Activated T-helper 9 cell treated with anti-CD3 and anti-CD28 coated beads, Interleukin-2, amount 50 U/mL, for 16 hours (primary cell): ENCODE measurements around the gene SH2D6.
"Not testable (repeated sequence)": the region's sequence is repeated elsewhere in the genome, so short reads cannot be mapped to it uniquely, and the experiment has no call there.

Experiments
- DNase-seq: peaks from one replicate; pipeline ENCODE4 v3.0.0-alpha.2; 2020; ENCODE audit warnings: low read depth

The SH2D6 gene

DNA sequence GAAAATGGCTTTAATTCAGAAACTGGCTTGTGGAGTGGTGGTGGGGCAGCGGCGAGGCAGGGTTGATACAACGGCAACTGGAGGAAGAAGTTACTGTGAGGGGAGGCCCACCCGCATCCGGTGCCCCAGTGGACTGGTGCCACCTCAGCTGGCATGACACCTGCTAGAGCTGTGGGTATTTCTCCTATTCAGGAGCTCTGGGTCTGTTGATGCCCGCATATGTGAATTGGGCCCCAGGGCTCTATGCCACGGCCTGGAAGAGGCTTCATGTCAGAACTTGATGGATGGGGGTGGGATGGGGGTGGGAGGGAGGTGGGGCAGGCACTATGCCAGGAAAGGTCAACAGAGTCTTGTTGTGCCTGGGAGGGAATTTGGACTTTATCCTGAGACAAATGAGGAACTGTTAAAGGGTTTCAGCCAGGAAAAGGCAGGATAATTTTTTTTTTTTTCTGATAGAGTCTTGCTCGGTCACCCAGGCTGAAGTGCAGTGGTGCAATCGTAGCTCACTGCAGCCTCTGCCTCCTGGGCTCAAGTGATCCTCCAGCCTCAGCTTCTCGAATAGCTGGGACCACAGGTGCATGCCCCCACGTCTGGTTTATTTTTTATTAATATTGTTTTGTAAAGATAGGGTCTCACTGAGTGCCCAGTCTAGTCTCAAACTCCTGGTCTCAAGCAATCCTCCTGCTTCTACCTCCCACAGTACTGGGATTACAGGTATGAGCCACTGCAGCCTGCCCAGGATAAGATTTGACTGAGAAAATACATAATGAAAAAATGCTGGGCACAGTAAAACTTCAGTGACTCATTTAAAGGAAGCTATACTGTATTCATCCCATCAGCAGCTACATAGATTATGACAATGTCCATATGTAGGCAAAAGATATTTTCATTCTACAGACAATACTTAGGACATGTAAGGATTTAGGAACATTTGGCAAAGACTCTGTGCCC lies 52.6 kb downstream of the SH2D6 start:
- DNase-seq: no peak

DNA sequence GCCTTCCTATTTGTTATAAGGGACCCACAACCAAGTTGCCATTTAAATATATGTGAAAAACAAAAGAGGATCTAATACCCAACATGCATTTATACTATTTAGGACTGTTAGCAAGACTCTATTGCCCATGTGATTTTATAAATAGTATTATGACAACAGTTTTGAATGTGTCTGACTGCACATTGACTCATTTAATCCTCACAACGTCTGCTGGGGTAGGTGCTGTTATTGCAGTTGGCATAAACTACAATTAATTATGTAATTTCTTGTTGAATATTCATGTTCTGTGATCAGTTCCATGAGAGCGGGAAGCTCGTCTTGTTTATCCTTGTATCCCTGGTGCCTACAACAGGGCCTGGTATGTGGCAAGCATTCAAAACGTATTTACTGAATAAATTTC lies 53.7 kb downstream of the SH2D6 start:
- DNase-seq: no peak

DNA sequence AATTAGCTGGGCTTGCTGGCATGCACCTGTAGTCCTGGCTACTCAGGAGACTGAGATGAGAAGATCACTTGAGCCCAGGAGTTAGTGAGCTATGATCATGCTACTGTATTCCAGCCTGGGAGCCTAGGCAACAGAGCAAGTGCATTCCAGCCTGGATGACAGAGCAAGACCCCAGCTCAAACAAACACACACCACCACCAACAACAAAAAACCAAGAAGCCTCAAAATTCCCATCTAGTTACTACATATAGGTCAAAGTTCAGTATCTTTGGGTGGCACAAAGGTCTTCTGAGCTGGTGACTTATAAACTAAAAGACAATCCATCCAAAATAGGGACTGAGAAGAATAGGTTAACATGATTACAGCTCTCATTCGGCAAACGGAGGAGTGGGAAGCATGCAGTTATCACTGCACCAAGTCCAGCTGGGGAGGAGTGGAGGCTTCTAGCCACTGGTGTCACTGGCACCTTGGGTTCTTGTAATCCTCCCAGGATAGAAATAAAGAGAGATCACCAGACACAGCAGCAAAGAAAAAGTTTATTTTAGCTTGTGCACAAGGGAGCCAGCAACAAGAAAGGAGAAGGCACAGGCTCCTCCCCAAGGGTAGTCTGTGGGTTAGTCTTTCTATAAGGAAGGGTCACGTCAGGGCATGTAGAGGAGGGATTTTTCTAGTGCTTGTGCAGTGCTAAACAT lies 57.4 kb downstream of the SH2D6 start:
- no peak for DNase-seq

DNA sequence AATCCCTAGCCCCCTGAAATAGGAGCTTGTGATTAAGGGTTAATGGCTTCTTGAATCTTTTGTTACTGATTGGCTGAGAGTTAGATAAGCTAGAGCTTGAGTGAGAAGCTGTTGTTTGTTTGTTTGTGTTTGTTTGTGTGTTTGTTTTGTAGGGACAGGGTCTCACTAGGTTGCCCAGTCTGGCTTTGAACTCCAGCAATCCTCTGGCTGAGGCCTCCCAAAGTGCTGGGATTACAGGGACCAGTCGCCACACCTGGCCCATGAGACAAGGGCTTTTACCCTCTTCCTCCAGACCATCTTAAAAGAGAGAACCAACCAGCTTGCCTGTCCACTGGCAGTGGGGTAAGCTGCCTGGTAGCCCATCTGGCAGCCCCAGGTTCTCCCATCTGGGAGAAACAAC lies 58.1 kb downstream of the SH2D6 start:
- DNase-seq: no peak

DNA sequence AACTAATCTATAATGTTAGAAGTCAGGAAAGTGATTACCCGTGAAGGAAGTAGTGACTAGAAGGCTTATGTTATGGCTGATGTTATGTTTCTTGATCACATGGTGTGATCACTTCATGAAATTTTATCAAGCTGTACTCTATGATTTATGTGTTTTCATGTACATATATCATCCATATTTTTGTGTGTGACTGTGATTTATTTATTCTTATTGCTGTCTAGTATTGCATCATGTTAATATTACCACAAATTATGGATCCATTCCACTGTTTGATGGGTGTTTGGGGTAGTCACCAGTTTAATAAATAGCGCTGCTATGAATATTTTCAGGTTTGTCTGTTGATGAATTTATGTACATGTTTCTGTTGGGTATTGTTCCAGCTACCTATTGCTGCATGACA lies 59.4 kb downstream of the SH2D6 start:
- DNase-seq: no peak

DNA sequence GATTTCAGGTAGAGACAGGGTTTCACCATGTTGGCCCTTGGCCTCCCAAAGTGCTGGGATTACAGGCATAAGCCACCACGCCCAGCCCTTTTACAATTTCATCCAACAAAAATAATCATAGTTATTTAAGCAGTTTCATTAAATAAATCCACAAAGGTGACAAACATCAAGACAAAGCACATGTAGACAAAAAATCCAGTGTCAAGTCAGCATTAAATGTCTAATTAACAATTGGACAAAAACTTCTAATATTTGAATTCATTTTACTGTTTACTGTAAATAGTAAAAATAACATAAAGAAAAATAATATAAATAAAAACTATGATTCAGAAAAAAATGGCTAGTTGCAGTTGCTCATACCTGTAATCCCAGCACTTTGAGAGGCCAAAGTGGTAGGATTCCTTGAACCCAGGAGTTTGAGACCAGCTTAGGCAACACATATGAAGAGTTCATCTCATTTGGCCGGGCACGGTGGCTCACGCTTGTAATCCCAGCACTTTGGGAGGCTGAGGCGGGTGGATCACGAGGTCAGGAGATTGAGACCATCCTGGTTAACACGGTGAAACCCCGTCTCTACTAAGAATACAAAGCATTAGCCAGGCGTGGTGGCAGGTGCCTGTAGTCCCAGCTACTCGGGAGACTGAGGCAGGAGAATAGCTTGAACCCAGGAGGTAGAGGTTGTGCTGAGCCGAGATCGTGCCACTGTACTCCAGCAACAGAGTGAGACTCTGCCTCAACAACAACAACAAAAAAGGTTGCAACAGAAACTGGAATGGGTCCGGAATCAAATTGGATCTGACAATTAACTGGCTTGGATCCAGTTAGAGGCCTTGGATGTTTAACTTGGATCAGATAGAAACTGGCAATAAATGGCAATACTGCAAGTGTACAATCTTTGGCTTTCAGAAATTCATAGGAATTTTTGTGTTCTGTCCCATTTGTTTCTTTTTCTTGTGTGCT lies 63.6 kb downstream of the SH2D6 start:
- no peak for DNase-seq

DNA sequence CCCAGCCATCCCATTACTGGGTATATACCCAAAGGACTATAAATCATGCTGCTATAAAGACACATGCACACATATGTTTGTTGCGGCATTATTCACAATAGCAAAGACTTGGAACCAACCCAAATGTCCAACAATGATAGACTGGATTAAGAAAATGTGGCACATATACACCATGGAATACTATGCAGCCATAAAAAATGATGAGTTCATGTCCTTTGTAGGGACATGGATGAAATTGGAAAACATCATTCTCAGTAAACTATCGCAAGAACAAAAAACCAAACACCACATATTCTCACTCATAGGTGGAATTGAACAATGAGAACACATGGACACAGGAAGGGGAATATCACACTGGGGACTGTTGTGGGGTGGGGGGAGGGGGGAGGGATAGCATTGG lies 66.1 kb downstream of the SH2D6 start:
- not testable (repeated sequence) for DNase-seq

DNA sequence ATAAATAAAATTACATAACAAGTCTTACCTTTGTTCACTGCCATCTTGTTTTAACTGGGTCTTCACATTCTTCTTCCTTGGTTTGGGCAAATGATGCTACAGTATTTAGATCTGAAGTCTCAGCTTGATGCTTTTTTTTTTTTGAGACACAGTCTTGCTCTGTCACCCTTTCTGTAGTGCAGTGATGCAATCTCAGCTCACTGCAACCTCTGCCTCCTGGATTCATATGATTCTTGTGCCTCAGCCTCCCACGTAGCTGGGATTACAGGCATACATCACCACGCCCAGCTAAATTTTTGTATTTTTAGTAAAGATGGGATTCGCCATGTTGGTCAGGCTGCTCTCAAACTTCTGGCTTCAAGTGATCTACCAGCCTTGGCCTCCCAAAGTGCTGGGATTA lies 67.3 kb downstream of the SH2D6 start:
- DNase-seq: no peak
